NCI-H446 treated with DMSO at 0.1 percent for 48 hours (cell line): Measurements from ENCODE around the gene ZFAND6.
"Not testable (repeated sequence)": the region's sequence is repeated elsewhere in the genome, so short reads cannot be mapped to it uniquely, and the experiment has no call there.

Experiments used
- DNase-seq: peaks from one replicate; lab custom pipeline; 2025; lab: John Stamatoyannopoulos, UW

The ZFAND6 gene

DNA sequence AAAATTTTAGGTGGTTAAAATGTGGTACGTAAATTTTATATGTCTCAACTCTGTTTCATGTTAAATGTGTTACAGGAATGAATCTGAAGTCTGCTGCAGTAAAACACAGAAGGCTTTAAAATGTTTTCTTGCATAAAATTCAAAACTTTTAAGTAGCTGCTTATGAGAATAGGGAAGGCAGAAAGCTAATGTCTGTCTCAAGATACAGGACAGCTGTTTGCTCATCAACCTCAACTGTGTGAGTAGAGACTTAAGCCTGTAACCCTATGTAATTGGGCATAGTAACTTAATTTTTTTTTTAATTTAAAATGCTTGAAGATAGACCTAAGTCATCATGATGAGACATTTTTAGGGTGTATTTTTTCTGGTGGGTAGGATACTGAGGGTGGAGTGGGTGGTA lies 38.9 kb downstream of the ZFAND6 start:
- DNase-seq, result no peak

- no peak for DNase-seq
Measured at GRCh38 chr15:80099241-80099640, 39.8 kb downstream of the ZFAND6 start.

- DNase-seq, result not testable (repeated sequence)
Measured at GRCh38 chr15:80099662-80100061, 40.2 kb downstream of the ZFAND6 start.

DNA sequence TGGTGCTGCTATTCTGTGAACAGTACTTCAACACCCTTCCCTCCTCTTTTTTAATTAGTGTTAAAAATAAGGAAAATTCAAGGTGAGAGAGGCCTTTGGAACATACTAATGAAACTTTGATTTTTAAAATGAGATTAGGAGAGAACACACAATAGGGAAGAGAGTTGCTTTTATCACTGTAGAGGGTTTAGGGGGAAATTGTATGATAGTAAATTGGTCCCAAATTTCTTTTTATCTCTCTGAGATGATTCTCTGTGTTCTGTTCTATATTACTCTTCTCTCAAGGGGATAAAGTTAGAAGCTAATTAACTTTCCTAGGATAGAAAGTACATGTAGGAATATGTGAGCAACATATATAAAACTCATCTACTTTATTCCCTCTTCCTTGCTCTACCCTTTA lies 40.8 kb downstream of the ZFAND6 start:
- DNase-seq, result no peak

GRCh38 chr15:80105193-80105592 lies 45.7 kb downstream of the ZFAND6 start:
- no peak for DNase-seq

DNA sequence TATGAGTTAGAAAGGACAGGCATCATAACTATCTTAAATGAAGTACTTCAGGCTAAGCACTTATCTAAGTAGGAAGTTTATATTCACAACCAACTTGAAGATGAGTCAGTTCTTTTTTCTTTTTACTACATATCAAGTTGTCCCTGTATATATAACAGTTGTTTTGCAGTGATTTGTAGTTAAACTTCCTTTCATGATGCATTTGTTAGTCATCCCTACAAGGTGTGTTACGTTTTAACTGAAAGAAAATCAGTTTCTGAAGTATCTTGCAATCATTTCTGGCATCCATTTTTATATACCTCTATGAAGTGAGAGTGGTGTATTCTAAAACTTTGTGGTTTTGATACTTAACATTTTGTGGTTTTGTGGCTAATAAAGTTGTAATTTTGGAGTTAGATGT lies 46.1 kb downstream of the ZFAND6 start:
- DNase-seq, result no peak

- no peak for DNase-seq
Measured at GRCh38 chr15:80106051-80106450, 46.6 kb downstream of the ZFAND6 start.

DNA sequence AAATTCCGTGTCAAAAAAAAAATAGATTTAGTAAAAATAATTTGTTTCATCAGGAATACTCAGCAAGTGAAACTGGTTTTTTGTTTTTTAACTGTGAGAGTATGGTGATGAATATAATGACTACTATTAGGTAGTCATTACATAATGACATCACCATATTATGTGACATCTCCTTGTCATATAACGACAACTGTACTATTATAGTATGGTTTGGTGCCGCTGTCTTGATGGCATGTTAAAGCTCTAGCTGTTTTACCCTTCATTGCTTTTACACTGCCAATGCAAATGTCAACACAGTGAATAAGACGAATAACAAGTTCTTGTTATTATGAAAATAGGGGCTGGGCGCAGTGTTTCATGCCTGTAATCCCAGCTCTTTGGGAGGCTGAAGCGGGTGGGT lies 47.7 kb downstream of the ZFAND6 start:
- no peak for DNase-seq

- DNase-seq, result no peak
Measured at GRCh38 chr15:80107774-80108173, 48.3 kb downstream of the ZFAND6 start.

DNA sequence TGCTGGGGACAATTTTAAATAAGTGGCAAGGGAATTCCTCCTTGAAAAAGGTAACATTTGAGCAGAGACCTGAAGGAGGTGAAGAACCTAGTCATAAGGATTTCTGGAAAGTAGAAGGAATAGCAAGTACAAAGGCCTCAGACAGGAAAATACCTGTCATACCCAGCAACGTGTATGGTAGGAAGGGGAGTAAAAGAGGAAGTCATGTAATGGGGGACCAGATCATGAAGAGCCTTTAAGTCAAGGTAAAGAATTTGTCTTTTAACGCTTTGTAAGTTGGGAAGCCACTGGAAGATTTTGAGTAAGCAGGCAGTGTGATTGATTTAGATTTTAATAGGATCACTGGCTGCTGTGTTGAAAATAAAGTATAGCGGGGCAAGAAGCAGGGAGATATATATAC lies 49.9 kb downstream of the ZFAND6 start:
- DNase-seq, result no peak

DNA sequence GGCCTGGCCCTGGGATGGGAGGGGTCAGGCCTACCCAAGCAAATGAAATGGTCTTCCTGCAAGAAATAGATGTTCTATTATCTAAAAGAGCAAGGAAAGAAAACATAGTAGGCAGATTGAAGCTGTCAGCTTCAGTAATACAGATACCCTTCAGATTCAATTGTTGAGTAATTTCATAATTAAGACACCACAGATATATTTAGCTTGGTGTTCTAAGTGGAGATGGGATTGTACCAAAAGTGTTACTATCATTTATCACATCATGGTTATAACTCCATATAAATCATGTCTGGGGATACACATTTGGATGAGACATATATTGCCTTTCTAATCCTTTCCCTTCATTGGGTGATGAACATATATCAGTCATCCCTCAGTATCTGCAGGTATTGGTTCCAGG lies 51.4 kb downstream of the ZFAND6 start:
- no peak for DNase-seq

GRCh38 chr15:80114114-80114513 lies 54.6 kb downstream of the ZFAND6 start:
- no peak for DNase-seq

DNA sequence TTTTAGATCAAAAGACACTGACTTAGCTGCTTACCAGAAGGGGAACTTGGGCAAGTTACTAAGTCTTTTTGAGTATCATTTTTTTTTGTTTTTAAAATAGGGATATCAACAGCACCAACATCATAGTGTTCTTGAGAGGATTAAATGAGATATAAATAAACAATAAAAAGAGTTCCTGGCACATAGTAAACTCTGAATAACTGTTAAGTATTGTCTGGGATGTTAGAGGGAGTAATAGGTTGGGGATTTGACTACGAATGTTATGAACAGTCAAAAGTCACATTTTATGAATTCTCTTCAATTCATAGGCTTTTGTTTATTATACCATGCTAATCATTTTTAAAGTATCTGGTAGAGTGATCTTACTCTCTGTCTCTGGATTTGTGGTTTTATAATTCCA lies 55.5 kb downstream of the ZFAND6 start:
- no peak for DNase-seq

GRCh38 chr15:80118956-80119355 lies 59.5 kb downstream of the ZFAND6 start:
- DNase-seq, result peak; percentile 90

- no peak for DNase-seq
Measured at GRCh38 chr15:80120636-80121035, 61.2 kb downstream of the ZFAND6 start.

GRCh38 chr15:80121546-80121945 lies 62.1 kb downstream of the ZFAND6 start:
- peak; percentile 24 for DNase-seq

DNA sequence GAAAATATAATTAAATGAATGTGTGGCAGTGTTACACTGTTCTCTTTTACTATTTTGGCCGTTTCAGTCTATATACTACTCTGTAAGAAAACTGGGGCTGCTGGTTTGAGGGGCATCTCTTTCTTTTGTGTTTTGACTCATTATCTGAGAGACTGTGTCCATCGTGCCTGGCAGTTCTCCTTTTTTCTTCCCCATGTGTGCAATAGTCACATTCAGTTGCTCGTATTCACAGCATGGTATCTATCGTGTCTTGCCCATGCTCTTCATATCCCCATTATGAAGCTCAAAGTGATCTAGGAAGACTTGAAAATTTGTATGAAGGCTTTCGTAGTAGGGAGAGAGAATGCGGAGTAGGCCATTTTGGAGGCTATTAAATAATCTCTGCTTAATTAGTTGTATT lies 63.6 kb downstream of the ZFAND6 start:
- no peak for DNase-seq

- DNase-seq, result not testable (repeated sequence)
Measured at GRCh38 chr15:80127253-80127652, 67.8 kb downstream of the ZFAND6 start.

DNA sequence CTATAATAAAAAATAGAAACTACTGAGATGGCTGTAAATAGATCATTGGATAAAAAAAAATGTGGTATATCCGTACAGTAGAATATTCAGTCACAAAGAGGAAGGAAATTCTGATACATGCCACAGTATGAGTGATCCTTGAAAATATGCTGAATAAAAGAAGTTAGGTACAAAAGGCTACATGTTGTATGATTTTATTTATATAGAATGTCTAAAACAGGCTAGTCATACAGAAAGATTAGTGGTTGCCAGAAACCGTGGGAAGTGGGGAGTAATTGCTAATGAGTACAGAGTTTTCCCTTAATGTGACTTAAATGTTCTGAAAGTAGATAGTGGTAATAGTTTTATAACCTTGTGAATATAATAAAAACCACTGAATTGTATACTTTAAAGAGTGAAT lies 68.4 kb downstream of the ZFAND6 start:
- DNase-seq, result no peak

DNA sequence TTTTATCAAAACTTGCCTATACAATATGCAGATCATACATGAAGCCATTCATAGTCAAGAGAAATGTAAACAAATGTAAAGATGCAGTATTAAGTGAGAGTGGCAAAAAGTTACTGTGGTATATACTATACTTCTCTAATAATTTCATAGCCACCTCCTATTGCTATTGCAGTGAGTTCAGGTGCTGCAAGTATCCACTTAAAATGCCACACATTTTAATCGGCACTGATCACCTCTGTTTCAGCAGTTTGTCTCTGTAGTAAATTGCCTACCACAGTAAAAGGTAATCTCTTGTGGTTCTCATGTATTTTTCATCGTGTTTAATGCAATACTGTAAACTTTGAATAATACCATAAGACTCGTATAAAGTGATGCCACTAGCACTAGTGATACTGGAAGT lies 72.9 kb downstream of the ZFAND6 start:
- no peak for DNase-seq

DNA sequence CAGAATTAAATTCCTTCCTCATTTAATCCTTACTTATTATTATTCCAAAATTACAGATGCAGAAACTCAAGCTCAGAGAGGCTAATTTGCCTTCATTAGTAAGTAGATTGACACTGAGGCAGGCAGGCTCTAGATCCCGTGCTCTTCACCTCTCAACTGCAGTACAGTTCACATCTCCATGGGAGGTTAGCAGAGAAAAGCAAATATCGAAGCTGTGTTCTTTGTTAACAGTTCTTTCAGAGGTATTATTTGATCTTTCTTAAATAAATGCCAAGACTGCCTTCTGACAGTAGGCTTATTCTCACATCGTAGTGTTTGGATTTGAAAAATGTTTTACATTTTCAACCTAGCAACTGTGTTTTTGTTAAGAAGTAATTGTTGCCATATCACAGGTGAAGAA lies 77.4 kb downstream of the ZFAND6 start:
- no peak for DNase-seq

DNA sequence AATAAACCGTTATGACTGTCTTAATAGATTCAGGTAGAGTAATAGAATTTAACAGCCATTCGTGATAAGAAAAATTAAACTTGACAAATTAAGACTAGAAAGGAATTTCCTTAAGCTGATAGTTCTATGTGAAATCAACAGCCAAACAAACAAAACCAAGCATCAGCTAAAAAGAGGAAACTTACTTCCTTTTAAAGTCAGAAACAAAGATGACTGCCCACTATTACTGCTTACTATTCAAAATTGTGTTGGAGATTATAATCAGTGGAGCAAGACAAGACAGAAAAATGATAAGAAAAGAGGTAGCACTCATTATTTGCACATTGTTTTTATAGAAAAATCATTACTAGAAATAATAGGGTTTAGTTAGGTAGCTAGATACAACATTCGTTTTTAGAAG lies 79.5 kb downstream of the ZFAND6 start:
- DNase-seq, result no peak

DNA sequence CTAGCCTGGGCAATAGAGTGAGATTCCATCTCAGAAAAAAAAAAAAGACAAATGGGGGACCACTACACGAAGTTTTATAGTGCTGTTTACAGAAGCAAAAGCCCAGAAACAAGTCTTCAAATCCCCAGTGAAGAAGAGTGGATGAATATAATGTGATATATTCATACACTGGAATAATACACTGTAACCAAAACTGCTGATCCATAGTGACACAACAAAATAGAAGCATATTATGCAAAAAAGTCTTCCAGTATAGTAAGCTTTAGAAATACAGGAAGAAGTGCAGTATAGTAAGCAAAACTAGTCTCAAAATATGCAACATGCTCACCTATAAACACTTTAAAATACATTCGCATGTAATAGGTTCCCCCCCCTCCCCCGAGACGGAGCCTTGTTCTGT lies 81.4 kb downstream of the ZFAND6 start:
- DNase-seq, result no peak

GRCh38 chr15:80141916-80142598 lies 82.6 kb downstream of the ZFAND6 start:
- no peak for DNase-seq

DNA sequence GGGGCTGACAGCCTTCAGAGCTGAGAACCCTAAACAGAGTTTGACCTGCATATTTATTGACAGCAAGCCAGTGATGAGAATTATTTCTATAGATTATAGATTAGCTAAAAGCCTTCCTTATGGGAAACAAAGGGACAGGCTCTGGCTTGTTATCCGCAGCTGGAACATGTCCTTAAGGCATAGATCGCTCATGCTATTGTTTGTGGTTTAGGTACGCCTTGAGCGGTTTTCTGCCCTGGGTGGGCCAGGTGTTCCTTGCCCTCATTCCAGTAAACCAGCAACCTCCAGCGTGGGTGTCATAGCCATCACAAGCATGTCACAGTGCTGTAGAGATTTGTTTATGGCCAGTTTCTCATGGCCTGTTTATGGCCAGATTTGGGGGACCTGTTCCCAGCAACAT lies 83.2 kb downstream of the ZFAND6 start:
- no peak for DNase-seq
